HG02610 (cell line): ENCODE data around the gene PRKG1.

Source experiments
- ATAC-seq: cut with Tn5 transposase; IDR thresholded peaks from one replicate; pipeline ENCODE4 v1.9.1; 2021; ENCODE audit warnings: mild to moderate bottlenecking, moderate library complexity; ENCODE audit not compliant: unreplicated experiment

PRKG1 gene

GRCh38 chr10:51846856-51847506, 772.7 kb downstream of the PRKG1 start:
- ATAC-seq, result no peak

GRCh38 chr10:51852297-51852696, 778.0 kb downstream of the PRKG1 start:
- ATAC-seq, result no peak

GRCh38 chr10:51857305-51857704, 783.0 kb downstream of the PRKG1 start:
- ATAC-seq, result no peak

GRCh38 chr10:51860257-51860656, 786.0 kb downstream of the PRKG1 start:
- ATAC-seq, result peak; percentile 60

- no peak for ATAC-seq
These were observed 786.8 kb downstream of the PRKG1 start for GRCh38 chr10:51861051-51861450.

- ATAC-seq, result no peak
These were observed 787.4 kb downstream of the PRKG1 start for GRCh38 chr10:51861731-51862130.

- no peak for ATAC-seq
These were observed 787.9 kb downstream of the PRKG1 start for GRCh38 chr10:51862149-51862548.

- no peak for ATAC-seq
These were observed 793.7 kb downstream of the PRKG1 start for GRCh38 chr10:51867956-51868355.

- no peak for ATAC-seq
These were observed 799.8 kb downstream of the PRKG1 start for GRCh38 chr10:51874131-51874530.

GRCh38 chr10:51875610-51876009, 801.3 kb downstream of the PRKG1 start:
- no peak for ATAC-seq

GRCh38 chr10:51876503-51876902, 802.2 kb downstream of the PRKG1 start:
- ATAC-seq, result no peak

- no peak for ATAC-seq
These were observed 802.7 kb downstream of the PRKG1 start for GRCh38 chr10:51876979-51877378.

- no peak for ATAC-seq
These were observed 803.3 kb downstream of the PRKG1 start for GRCh38 chr10:51877636-51878035.

GRCh38 chr10:51878695-51879094, 804.4 kb downstream of the PRKG1 start:
- peak; percentile 4 for ATAC-seq

GRCh38 chr10:51879238-51879637, 805.0 kb downstream of the PRKG1 start:
- ATAC-seq, result peak; percentile 95

GRCh38 chr10:51881213-51881612, 806.9 kb downstream of the PRKG1 start:
- no peak for ATAC-seq

GRCh38 chr10:51886438-51887068, 812.3 kb downstream of the PRKG1 start:
- no peak for ATAC-seq

- ATAC-seq, result no peak
These were observed 814.0 kb downstream of the PRKG1 start for GRCh38 chr10:51888263-51888662.

GRCh38 chr10:51892313-51892712, 818.0 kb downstream of the PRKG1 start:
- ATAC-seq, result no peak

- peak; percentile 84 for ATAC-seq
These were observed 818.8 kb downstream of the PRKG1 start for GRCh38 chr10:51892965-51893658.

- no peak for ATAC-seq
These were observed 820.7 kb downstream of the PRKG1 start for GRCh38 chr10:51894771-51895578.
